GM23338 (cell line): ENCODE results near the gene RBM48.

Experiments
- EZH2 ChIP-seq: fragments of 200-600 bp; sonication (generic); IDR thresholded peaks from one replicate; pipeline ENCODE4 v1.8.0; 2017; ENCODE audit warnings: antibody characterized with exemption, mild to moderate bottlenecking, low read depth; ENCODE audit not compliant: unreplicated experiment
- EZH2phosphoT487 ChIP-seq: fragments of 200-600 bp; sonication (generic); IDR thresholded peaks from one replicate; pipeline ENCODE4 v1.8.1; 2018; ENCODE audit warnings: antibody characterized with exemption; ENCODE audit not compliant: unreplicated experiment
- TF ChIP-seq, protein P1 (sequence below), 2 experiments: fragments of 200-600 bp in 1 of 2; sonication (generic) in 1 of 2; conservative IDR thresholded peaks; 2 replicates each; pipeline versions ENCODE4 v1.5.1 to v1.6.1; 2016 to 2017; ENCODE audit warnings: antibody characterized with exemption in 2 of 2, low read depth in 2 of 2, mild to moderate bottlenecking in 2 of 2, moderate library complexity in 1 of 2
- TF ChIP-seq, protein P2 (sequence below): IDR thresholded peaks from one replicate; pipeline ENCODE4 v1.6.1; 2018; ENCODE audit warnings: antibody characterized with exemption; ENCODE audit not compliant: unreplicated experiment

DNA sequence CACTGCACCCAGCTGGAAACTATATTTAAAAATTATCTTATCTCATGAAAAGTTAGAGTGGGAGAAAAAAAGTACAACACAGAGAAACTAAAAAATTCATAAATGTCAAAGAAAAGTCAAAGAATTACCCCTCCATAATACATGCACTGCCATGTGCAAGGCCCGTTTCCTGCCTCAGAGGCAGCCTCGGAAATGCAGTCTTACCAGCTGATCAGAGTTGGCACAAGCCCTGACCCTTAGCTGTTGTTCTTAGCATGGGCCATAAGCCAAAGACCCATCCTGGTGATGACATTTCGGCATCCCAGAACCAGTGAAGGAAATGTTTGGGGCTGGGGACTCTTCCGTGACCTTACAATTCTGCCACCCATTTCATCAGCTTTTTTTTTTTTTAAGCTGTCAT, 21.6 kb downstream of the RBM48 start:
- TF ChIP-seq EZH2 (no peak), EZH2phosphoT487 (no peak)
- TF ChIP-seq, protein P1, sequence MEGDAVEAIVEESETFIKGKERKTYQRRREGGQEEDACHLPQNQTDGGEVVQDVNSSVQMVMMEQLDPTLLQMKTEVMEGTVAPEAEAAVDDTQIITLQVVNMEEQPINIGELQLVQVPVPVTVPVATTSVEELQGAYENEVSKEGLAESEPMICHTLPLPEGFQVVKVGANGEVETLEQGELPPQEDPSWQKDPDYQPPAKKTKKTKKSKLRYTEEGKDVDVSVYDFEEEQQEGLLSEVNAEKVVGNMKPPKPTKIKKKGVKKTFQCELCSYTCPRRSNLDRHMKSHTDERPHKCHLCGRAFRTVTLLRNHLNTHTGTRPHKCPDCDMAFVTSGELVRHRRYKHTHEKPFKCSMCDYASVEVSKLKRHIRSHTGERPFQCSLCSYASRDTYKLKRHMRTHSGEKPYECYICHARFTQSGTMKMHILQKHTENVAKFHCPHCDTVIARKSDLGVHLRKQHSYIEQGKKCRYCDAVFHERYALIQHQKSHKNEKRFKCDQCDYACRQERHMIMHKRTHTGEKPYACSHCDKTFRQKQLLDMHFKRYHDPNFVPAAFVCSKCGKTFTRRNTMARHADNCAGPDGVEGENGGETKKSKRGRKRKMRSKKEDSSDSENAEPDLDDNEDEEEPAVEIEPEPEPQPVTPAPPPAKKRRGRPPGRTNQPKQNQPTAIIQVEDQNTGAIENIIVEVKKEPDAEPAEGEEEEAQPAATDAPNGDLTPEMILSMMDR (conservative IDR thresholded peaks at IDR 0.05; ENCODE audit: low read depth in 2 of 2) = no peak
- TF ChIP-seq, protein P2, sequence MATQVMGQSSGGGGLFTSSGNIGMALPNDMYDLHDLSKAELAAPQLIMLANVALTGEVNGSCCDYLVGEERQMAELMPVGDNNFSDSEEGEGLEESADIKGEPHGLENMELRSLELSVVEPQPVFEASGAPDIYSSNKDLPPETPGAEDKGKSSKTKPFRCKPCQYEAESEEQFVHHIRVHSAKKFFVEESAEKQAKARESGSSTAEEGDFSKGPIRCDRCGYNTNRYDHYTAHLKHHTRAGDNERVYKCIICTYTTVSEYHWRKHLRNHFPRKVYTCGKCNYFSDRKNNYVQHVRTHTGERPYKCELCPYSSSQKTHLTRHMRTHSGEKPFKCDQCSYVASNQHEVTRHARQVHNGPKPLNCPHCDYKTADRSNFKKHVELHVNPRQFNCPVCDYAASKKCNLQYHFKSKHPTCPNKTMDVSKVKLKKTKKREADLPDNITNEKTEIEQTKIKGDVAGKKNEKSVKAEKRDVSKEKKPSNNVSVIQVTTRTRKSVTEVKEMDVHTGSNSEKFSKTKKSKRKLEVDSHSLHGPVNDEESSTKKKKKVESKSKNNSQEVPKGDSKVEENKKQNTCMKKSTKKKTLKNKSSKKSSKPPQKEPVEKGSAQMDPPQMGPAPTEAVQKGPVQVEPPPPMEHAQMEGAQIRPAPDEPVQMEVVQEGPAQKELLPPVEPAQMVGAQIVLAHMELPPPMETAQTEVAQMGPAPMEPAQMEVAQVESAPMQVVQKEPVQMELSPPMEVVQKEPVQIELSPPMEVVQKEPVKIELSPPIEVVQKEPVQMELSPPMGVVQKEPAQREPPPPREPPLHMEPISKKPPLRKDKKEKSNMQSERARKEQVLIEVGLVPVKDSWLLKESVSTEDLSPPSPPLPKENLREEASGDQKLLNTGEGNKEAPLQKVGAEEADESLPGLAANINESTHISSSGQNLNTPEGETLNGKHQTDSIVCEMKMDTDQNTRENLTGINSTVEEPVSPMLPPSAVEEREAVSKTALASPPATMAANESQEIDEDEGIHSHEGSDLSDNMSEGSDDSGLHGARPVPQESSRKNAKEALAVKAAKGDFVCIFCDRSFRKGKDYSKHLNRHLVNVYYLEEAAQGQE = no peak
